HL-60 (cell line): Measurements from ENCODE around the gene BET1.
"Not testable (repeated sequence)": the region's sequence is repeated elsewhere in the genome, so short reads cannot be mapped to it uniquely, and the experiment has no call there.

Experiments
- POLR2AphosphoS5 ChIP-seq: IDR thresholded peaks from 2 replicates; pipeline ENCODE4 v1.6.1; 2012; ENCODE audit warnings: low read depth
- TF ChIP-seq, protein P1 (sequence below): IDR thresholded peaks from one replicate; pipeline ENCODE4 v1.5.1; 2011; ENCODE audit warnings: low read length, control low read depth, inconsistent platforms; ENCODE audit not compliant: insufficient read depth

DNA sequence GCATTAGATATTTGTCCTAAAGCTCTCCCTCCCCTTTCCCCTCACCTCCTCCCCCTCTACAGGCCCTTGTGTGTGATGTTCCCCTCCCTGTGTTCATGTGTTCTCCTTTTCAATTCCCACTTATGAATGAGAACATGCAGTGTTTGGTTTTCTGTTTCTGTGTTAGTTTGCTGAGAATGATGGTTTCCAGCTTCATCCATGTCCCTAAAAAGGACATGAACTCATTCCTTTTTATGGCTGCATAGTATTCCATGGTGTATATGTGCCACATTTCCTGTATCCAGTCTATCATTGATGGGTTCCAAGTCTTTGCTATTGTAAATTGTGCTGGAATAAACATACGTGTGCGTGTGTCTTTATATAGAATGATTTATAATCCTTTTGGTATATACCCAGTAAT, 22.5 kb upstream of the BET1 start:
- not testable (repeated sequence) for TF ChIP-seq POLR2AphosphoS5
- TF ChIP-seq, protein P1, sequence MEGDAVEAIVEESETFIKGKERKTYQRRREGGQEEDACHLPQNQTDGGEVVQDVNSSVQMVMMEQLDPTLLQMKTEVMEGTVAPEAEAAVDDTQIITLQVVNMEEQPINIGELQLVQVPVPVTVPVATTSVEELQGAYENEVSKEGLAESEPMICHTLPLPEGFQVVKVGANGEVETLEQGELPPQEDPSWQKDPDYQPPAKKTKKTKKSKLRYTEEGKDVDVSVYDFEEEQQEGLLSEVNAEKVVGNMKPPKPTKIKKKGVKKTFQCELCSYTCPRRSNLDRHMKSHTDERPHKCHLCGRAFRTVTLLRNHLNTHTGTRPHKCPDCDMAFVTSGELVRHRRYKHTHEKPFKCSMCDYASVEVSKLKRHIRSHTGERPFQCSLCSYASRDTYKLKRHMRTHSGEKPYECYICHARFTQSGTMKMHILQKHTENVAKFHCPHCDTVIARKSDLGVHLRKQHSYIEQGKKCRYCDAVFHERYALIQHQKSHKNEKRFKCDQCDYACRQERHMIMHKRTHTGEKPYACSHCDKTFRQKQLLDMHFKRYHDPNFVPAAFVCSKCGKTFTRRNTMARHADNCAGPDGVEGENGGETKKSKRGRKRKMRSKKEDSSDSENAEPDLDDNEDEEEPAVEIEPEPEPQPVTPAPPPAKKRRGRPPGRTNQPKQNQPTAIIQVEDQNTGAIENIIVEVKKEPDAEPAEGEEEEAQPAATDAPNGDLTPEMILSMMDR, result not testable (repeated sequence)
